ENCODE data around the gene MAP1LC3B.

GRCh38 chr16:87348616-87349157 is 43.4 kb upstream of the MAP1LC3B start:
- TF ChIP-seq CTCF (tag by site-specific recombination; IDR thresholded peaks at IDR 0.05) (no peak), ZNF239 (tag by site-specific recombination; IDR thresholded peaks at IDR 0.05) (no peak), MZF1 (tag by site-specific recombination; IDR thresholded peaks at IDR 0.05; ENCODE audit: borderline replicate concordance) (no peak), ZNF558 (tag by site-specific recombination; IDR thresholded peaks at IDR 0.05) (no peak), ZFP37 (tag by site-specific recombination; IDR thresholded peaks at IDR 0.05) (no peak), SETDB1 (IDR thresholded peaks at IDR 0.05; ENCODE audit: insufficient read length, low read length) (no peak), ELK4 (IDR thresholded peaks at IDR 0.05; ENCODE audit: borderline replicate concordance, low read depth, low read length) (no peak), ZNF629 (tag by site-specific recombination; IDR thresholded peaks at IDR 0.05) (no peak), HOXA7 (CRISPR knock-in tag; IDR thresholded peaks at IDR 0.05; ENCODE audit: borderline replicate concordance) (no peak), ZNF18 (tag by site-specific recombination; IDR thresholded peaks at IDR 0.05) (no peak), ZNF398 (tag by site-specific recombination; IDR thresholded peaks at IDR 0.05) (no peak)
